Measurements from ENCODE around the gene ACP1. TPM values are rescaled to one million over a fixed set of nuclear protein-coding genes. Genes with fewer than 3 reads are reported as not detected.
"Not testable (repeated sequence)": the region's sequence is repeated elsewhere in the genome, so short reads cannot be mapped to it uniquely, and the experiment has no call there.

ACP1 gene
- total and polyA plus RNA-seq, 10 donors, result 58.1 to 103 (median 72.9) TPM

DNA sequence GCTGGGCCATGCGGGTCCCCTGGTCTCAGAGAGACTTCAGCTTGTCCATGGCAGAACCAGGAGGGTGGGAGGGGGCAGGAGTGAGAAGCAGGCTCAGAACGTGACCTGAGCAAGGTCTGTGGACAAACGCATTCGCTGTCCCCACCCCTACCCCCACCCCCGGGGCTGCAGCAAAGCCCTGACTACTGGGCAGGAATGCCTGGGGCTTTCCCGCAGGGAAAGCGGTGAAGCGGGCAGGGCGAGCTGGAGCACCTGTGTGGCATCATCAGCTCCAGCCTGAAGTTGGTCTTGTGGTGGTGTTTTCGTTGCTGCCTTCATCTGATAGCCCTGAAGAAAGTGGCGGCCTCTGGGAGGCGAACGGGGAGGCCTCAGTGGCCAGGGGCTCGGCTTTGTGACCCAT is 49.2 kb downstream of the ACP1 start:
- Histone ChIP-seq H3K4me1 (no peaks in the 10 kb centered on the region), H3K27me3 (replicated peaks in 1 of 7) (peaks cover 0 to 10% (median 0%) of the 10 kb centered on the region in 7 donors)
- DNase-seq, result no peak

DNA sequence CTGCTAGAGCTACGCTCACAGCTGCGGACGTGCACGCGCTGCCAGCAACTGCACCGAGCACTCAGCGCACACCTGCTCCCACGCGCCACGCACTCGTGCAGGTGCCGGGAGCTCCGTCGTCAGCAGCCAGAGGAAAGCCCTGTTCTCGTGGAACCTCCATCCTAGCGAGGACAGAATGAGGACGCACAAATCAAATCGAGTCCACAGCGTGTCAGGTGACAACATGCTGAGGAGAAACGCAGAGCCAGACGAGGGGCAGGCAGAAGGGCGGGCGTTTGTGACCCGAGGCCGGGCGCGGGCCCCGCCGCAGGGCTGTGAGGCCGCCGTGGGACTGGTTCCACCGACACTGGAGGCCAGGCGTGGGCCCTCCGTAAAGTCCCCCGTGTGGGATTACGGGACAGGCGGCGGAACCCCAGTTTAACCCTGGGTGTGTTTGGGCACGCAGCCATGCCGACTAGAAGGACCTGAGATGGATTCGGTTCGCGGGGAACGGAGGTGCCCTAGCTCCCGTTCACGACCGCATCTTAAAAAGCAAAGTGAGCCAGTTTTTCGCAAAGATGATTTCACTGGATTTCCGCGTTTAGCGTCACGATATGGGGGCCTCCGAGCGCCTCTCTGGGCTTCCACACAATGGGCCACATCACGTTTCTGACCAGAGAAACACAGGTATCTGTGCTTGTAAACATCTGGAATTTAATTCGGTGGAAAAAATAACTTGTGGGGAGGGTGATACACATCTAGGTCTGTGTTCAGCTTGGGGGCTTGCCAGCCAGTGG is 50.0 kb downstream of the ACP1 start:
- intact Hi-C loops (cut with DNase I; ENCODE audit: low total_unique reads), result no loop called here
- Histone ChIP-seq H3K36me3 (no peaks in the 10 kb centered on the region), H3K4me1 (no peaks in the 10 kb centered on the region), H3K27me3 (replicated peaks in 1 of 7) (peaks cover 0 to 10% (median 0%) of the 10 kb centered on the region in 7 donors), H3K4me3 (no peak overlapping the region), H3K9me3 (no peaks in the 10 kb centered on the region), H3K27ac (no peak overlapping the region)
- no peak for DNase-seq
- TF ChIP-seq POLR2A (IDR thresholded peaks at IDR 0.05), result no peak
- no peak for TF ChIP-seq POLR2AphosphoS5 (IDR thresholded peaks at IDR 0.05)
- TF ChIP-seq, protein P1, sequence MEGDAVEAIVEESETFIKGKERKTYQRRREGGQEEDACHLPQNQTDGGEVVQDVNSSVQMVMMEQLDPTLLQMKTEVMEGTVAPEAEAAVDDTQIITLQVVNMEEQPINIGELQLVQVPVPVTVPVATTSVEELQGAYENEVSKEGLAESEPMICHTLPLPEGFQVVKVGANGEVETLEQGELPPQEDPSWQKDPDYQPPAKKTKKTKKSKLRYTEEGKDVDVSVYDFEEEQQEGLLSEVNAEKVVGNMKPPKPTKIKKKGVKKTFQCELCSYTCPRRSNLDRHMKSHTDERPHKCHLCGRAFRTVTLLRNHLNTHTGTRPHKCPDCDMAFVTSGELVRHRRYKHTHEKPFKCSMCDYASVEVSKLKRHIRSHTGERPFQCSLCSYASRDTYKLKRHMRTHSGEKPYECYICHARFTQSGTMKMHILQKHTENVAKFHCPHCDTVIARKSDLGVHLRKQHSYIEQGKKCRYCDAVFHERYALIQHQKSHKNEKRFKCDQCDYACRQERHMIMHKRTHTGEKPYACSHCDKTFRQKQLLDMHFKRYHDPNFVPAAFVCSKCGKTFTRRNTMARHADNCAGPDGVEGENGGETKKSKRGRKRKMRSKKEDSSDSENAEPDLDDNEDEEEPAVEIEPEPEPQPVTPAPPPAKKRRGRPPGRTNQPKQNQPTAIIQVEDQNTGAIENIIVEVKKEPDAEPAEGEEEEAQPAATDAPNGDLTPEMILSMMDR (IDR thresholded peaks at IDR 0.05 in 8 of 11, conservative IDR thresholded peaks at IDR 0.05 in 3 of 11), result no peak
- WGBS, 5 donors, result 92 to 94% (median 92%) methylated on average over 49 to 56 of the region's 56 CpGs

More for the DNA sequence above, 49.2 kb downstream of the ACP1 start:
- Histone ChIP-seq H3K9me3 (no peaks in the 10 kb centered on the region), H3K27ac (no peak overlapping the region), H3K4me3 (no peak overlapping the region), H3K36me3 (no peaks in the 10 kb centered on the region)
- 79 to 89% (median 82%) methylated on average over 14 of the region's 14 CpGs for WGBS, 5 donors
- TF ChIP-seq, protein P1 (IDR thresholded peaks at IDR 0.05 in 8 of 11, conservative IDR thresholded peaks at IDR 0.05 in 3 of 11), result no peak
- no peak for TF ChIP-seq POLR2A (IDR thresholded peaks at IDR 0.05)
- no peak for TF ChIP-seq POLR2AphosphoS5 (IDR thresholded peaks at IDR 0.05)
- intact Hi-C loops (cut with DNase I; ENCODE audit: low total_unique reads), result no loop called here

DNA sequence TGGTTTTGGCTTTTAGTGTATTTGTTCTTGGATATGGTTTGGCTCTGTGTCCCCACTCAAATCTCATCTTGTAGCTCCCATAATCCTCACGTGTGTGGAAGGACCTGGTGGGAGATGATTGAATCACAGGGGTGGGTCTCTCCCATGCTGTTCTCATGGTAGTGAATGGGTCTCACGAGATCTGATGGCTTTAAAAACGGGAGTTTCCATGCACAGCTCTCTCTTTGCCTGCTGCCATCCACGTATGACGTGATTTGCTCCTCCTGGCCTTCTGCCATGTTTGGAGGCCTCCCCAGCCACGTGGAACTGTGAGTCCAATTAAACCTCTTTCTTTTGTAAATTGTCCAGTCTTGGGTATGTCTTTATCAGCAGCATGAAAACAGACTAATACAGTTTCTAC is 51.2 kb downstream of the ACP1 start:
- intact Hi-C loops (cut with DNase I; ENCODE audit: low total_unique reads); H3K4me1 ChIP-seq: not testable (repeated sequence)

DNA sequence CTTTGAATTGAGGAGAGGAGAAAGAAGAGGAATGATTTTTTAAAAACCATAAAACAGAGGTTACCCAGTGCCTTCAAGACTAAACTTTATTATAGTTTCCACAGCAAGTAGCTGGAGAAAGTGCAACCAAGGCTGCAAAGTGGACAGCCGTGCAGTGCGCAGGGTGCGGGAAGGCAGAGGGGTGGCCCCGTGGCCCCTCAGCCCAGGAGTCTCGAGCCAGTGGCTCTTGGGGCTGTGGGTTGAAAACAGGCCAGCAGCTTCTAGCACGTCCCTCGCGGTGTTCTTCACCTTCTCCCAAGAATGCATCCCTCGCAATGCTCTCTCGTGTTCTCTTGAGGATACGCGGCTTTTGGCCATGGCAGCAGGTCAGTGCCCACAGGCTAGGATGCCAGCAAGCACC is 51.6 kb downstream of the ACP1 start:
- Histone ChIP-seq H3K4me3 (no peak overlapping the region), H3K27ac (no peak overlapping the region), H3K36me3 (no peaks in the 10 kb centered on the region), H3K27me3 (replicated peaks in 1 of 7) (peaks cover 0 to 10% (median 0%) of the 10 kb centered on the region in 7 donors), H3K9me3 (no peaks in the 10 kb centered on the region), H3K4me1 (no peaks in the 10 kb centered on the region)
- WGBS, 5 donors, result 87 to 95% (median 93%) methylated on average over 12 of the region's 12 CpGs
- intact Hi-C loops (cut with DNase I; ENCODE audit: low total_unique reads), result no loop called here
- DNase-seq, result no peak
- TF ChIP-seq POLR2AphosphoS5 (IDR thresholded peaks at IDR 0.05), result no peak
- TF ChIP-seq POLR2A (IDR thresholded peaks at IDR 0.05), result no peak
- TF ChIP-seq, protein P1 (IDR thresholded peaks at IDR 0.05 in 8 of 11, conservative IDR thresholded peaks at IDR 0.05 in 3 of 11), result no peak

More for the DNA sequence above, 51.2 kb downstream of the ACP1 start:
- not testable (repeated sequence) for H3K27me3 ChIP-seq (replicated peaks in 1 of 7); H3K9me3 ChIP-seq; H3K27ac ChIP-seq; H3K36me3 ChIP-seq; H3K4me3 ChIP-seq; DNase-seq
- WGBS, 5 donors, result 56 to 77% (median 73%) methylated on average over 6 of the region's 6 CpGs
